Osteoblast (primary cell): ENCODE measurements around the gene HEATR3. TPM values are rescaled to one million over a fixed set of nuclear protein-coding genes. Genes with fewer than 3 reads are reported as not detected.

Experiments used
- DNase-seq: peaks from one replicate; pipeline ENCODE4 v3.0.0; 2011; ENCODE audit warnings: low spot score, mixed read lengths; ENCODE audit not compliant: insufficient read length; ENCODE audit errors: missing footprints
- H2AFZ ChIP-seq: 2 replicates; pipeline ENCODE4 v1.6.0; 2011; ENCODE audit warnings: mild to moderate bottlenecking, low read length
- H3K27ac ChIP-seq: 2 replicates; pipeline ENCODE4 v1.5.1; 2011; ENCODE audit warnings: mild to moderate bottlenecking, low read depth, low read length, moderate library complexity
- H3K27me3 ChIP-seq: 2 replicates; pipeline ENCODE4 v1.6.0; 2012; ENCODE audit warnings: mild to moderate bottlenecking, control low read depth, inconsistent platforms, low read length, moderate library complexity; ENCODE audit not compliant: insufficient read depth
- H3K36me3 ChIP-seq: 2 replicates; pipeline ENCODE4 v1.5.1; 2011; ENCODE audit warnings: mild to moderate bottlenecking, low read length, control low read depth, moderate library complexity; ENCODE audit not compliant: insufficient read depth
- H3K4me1 ChIP-seq: 2 replicates; pipeline ENCODE4 v1.5.1; 2011; ENCODE audit warnings: mild to moderate bottlenecking, low read length, control low read depth, moderate library complexity; ENCODE audit not compliant: insufficient read depth
- H3K4me2 ChIP-seq: 2 replicates; pipeline ENCODE4 v1.6.0; 2011; ENCODE audit warnings: mild to moderate bottlenecking, low read length; ENCODE audit not compliant: insufficient read depth
- H3K4me3 ChIP-seq: fragments of 200-600 bp; sonication (generic); 3 replicates; pipeline ENCODE4 v1.5.1; 2012; ENCODE audit warnings: mild to moderate bottlenecking, low read length, inconsistent platforms; ENCODE audit not compliant: insufficient read depth
- H3K79me2 ChIP-seq: 2 replicates; pipeline ENCODE4 v1.6.0; 2012; ENCODE audit warnings: mild to moderate bottlenecking, low read length, control low read depth, inconsistent platforms; ENCODE audit not compliant: insufficient read depth
- H3K9me3 ChIP-seq: 2 replicates; pipeline ENCODE4 v1.5.1; 2011; ENCODE audit warnings: low read depth, low read length, control low read depth
- H4K20me1 ChIP-seq: 2 replicates; pipeline ENCODE4 v1.6.0; 2012; ENCODE audit warnings: mild to moderate bottlenecking, low read length, control low read depth; ENCODE audit not compliant: insufficient read depth
- CTCF ChIP-seq: IDR thresholded peaks from 2 replicates; pipeline ENCODE4 v1.5.1; 2011; ENCODE audit warnings: mild to moderate bottlenecking, low read depth, low read length, moderate library complexity; ENCODE audit errors: extremely low read depth
- total RNA-seq: library from RNA; depleted of rRNA; stranded (reverse); fragments of >200 nt; gene quantifications from 2 replicates; pipeline ENCODE4 v1.2.3, GENCODE V29; 2012

HEATR3 gene
- total RNA-seq, 1 donor = 19.5 TPM

DNA sequence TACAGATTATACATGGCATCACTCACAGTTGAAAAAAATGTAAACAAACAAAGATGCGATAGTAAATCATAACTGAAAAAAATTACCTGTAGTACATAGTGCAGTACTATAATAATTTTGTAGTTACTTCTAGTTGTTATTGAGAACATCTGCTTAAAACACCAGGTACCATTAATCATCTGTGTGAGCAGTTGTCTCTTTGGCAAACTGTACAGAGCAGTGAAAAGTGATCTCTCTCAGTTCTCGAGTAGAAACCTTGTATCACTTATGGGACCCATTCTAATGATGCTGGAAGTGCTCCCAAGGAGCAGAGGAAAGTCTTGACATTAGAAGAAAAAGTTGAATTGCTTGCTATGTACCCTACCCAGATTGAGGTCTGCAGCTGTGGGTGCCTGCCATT lies 78.4 kb downstream of the HEATR3 start:
- Histone ChIP-seq H2AFZ (no peak overlapping the region), H3K4me1 (no peaks in the 10 kb centered on the region)

DNA sequence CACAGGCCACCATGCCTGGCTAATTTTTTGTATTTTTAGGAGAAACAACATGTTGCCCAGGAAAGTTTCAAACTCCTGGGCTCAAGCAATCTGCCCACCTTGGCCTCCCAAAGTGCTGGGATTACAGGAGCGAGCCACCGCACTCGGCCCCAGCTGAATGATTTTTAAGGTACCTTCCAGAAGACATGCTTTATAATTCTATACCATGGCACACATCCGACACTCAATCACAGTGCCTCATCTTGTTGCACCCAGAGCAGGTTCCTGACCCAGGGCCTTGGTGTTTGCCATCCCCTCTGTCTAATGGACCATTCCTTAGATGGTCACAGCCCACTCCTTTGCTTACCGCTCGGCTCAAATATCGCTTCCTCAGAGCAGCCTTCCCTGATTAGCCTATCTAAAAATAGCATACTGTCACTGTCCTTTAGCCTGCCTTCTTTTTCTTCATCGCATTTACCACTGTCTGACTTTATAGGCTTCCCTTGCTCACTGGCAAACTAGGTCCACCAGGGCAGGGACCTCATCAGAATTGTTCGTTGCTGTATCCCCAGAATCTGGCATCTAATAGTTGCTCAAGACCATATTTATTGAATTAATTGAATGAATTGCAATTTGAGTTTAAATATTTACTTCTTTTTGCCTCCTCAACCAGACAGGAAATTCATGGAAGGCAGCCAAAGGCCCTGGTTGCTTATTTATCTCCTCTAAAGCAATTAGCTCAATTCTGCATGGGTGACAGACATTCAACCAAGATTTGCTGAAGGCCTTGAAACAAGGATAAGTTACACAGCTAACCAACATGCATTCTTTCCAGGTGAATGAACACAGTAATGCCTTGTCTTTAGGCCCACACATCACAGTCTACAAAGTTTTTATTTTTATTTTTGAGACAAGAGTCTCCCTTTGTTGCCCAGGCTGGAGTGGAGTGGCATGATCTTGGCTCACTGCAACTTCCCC lies 81.0 kb downstream of the HEATR3 start:
- Histone ChIP-seq H4K20me1 (no peaks in the 10 kb centered on the region), H3K4me2 (no peak overlapping the region), H3K9me3 (no peaks in the 10 kb centered on the region), H3K4me1 (no peaks in the 10 kb centered on the region), H3K36me3 (no peaks in the 10 kb centered on the region), H3K27me3 (no peaks in the 10 kb centered on the region), H3K79me2 (no peaks in the 10 kb centered on the region), H3K27ac (no peak overlapping the region), H3K4me3 (no peak overlapping the region), H2AFZ (no peak overlapping the region)
- no peak for TF ChIP-seq CTCF
- peak; percentile 3 for DNase-seq

More for the DNA sequence above, 78.4 kb downstream of the HEATR3 start:
- no peaks in the 10 kb centered on the region for H3K27me3 ChIP-seq
- H3K27ac ChIP-seq = no peak overlapping the region
- H4K20me1 ChIP-seq = no peaks in the 10 kb centered on the region
- H3K4me2 ChIP-seq = no peak overlapping the region
- DNase-seq = no peak
- H3K4me3 ChIP-seq = no peak overlapping the region
- H3K9me3 ChIP-seq = no peaks in the 10 kb centered on the region
- no peaks in the 10 kb centered on the region for H3K79me2 ChIP-seq
- no peaks in the 10 kb centered on the region for H3K36me3 ChIP-seq
- no peak for TF ChIP-seq CTCF

- Histone ChIP-seq H3K4me1 (peaks cover 18% of the 10 kb centered on the region), H3K4me3 (no peak overlapping the region), H3K79me2 (peaks cover 24% of the 10 kb centered on the region), H3K27ac (no peak overlapping the region), H3K36me3 (no peaks in the 10 kb centered on the region), H2AFZ (peak overlapping the region; percentile 20), H4K20me1 (peaks cover 23% of the 10 kb centered on the region), H3K27me3 (no peaks in the 10 kb centered on the region), H3K9me3 (no peaks in the 10 kb centered on the region), H3K4me2 (no peak overlapping the region)
- TF ChIP-seq CTCF = no peak
- no peak for DNase-seq
Observed at GRCh38 chr16:50151322-50151721, 85.6 kb downstream of the HEATR3 start.

GRCh38 chr16:50151756-50152155 lies 86.0 kb downstream of the HEATR3 start:
- Histone ChIP-seq H4K20me1 (peaks cover 27% of the 10 kb centered on the region), H3K4me1 (peaks cover 18% of the 10 kb centered on the region), H3K4me2 (peak overlapping the region; percentile 91), H2AFZ (peak overlapping the region; percentile 95), H3K9me3 (no peaks in the 10 kb centered on the region), H3K79me2 (peaks cover 28% of the 10 kb centered on the region), H3K27me3 (no peaks in the 10 kb centered on the region), H3K36me3 (no peaks in the 10 kb centered on the region), H3K27ac (no peak overlapping the region), H3K4me3 (peak overlapping the region; percentile 81)
- no peak for TF ChIP-seq CTCF
- DNase-seq = no peak
